HG02571 (cell line): Measurements from ENCODE around the gene IQGAP3.
"Not testable (repeated sequence)": the region's sequence is repeated elsewhere in the genome, so short reads cannot be mapped to it uniquely, and the experiment has no call there.

Source experiments
- ATAC-seq: cut with Tn5 transposase; IDR thresholded peaks from one replicate; pipeline ENCODE4 v1.9.1; 2021; ENCODE audit warnings: mild to moderate bottlenecking, moderate library complexity; ENCODE audit not compliant: unreplicated experiment

The IQGAP3 gene

GRCh38 chr1:156574039-156574633 is 1.8 kb upstream of the IQGAP3 start:
- no peak for ATAC-seq

GRCh38 chr1:156572663-156573018 is 276 bp upstream of the IQGAP3 start:
- ATAC-seq = no peak

- no peak for ATAC-seq
Observed at GRCh38 chr1:156571261-156571852, 1.0 kb downstream of the IQGAP3 start.

- no peak for ATAC-seq
Observed at GRCh38 chr1:156566436-156566835, 5.9 kb downstream of the IQGAP3 start.

GRCh38 chr1:156565519-156565918 is 6.8 kb downstream of the IQGAP3 start:
- no peak for ATAC-seq

GRCh38 chr1:156560585-156561163 is 11.7 kb downstream of the IQGAP3 start:
- no peak for ATAC-seq

- ATAC-seq = no peak
Observed at GRCh38 chr1:156559797-156560385, 12.5 kb downstream of the IQGAP3 start.

GRCh38 chr1:156559086-156559796 is 13.1 kb downstream of the IQGAP3 start:
- ATAC-seq = no peak

- ATAC-seq = no peak
Observed at GRCh38 chr1:156556354-156556753, 16.0 kb downstream of the IQGAP3 start.

GRCh38 chr1:156555715-156556114 is 16.6 kb downstream of the IQGAP3 start:
- ATAC-seq = no peak

- ATAC-seq = no peak
Observed at GRCh38 chr1:156554971-156555370, 17.4 kb downstream of the IQGAP3 start.

- ATAC-seq = no peak
Observed at GRCh38 chr1:156553860-156554485, 18.4 kb downstream of the IQGAP3 start.

GRCh38 chr1:156552937-156553336 is 19.4 kb downstream of the IQGAP3 start:
- ATAC-seq = not testable (repeated sequence)

GRCh38 chr1:156552518-156552917 is 19.8 kb downstream of the IQGAP3 start:
- no peak for ATAC-seq

GRCh38 chr1:156551869-156552268 is 20.5 kb downstream of the IQGAP3 start:
- no peak for ATAC-seq

GRCh38 chr1:156551066-156551643 is 21.2 kb downstream of the IQGAP3 start:
- ATAC-seq = no peak

- ATAC-seq = no peak
Observed at GRCh38 chr1:156550346-156550745, 22.0 kb downstream of the IQGAP3 start.

GRCh38 chr1:156549831-156550230 is 22.5 kb downstream of the IQGAP3 start:
- ATAC-seq = no peak

- no peak for ATAC-seq
Observed at GRCh38 chr1:156549390-156549789, 23.0 kb downstream of the IQGAP3 start.

GRCh38 chr1:156547982-156548381 is 24.4 kb downstream of the IQGAP3 start:
- no peak for ATAC-seq

GRCh38 chr1:156547434-156547833 is 24.9 kb downstream of the IQGAP3 start:
- no peak for ATAC-seq
